SK-N-SH treated with all-trans-retinoic acid at 6 μM for 48 hours (cell line): ENCODE measurements around the gene ENO4.

Source experiments
- ATAC-seq: fragments of 200-7000 bp; cut with Tn5 transposase; 3 replicates; pipeline ENCODE4 v1.9.1; 2020; ENCODE audit warnings: mild to moderate bottlenecking, moderate library complexity
- ARNTL ChIP-seq: fragments of 450-650 bp; formaldehyde crosslinking; IDR thresholded peaks from 2 replicates; pipeline ENCODE4 v1.5.0; 2020; ENCODE audit warnings: low read depth, mild to moderate bottlenecking, moderate library complexity, borderline replicate concordance
- BACH2 ChIP-seq: fragments of 250-450 bp; sonication (Bioruptor Pico); IDR thresholded peaks from 2 replicates; pipeline ENCODE4 v1.9.0; 2021; ENCODE audit warnings: mild to moderate bottlenecking, borderline replicate concordance
- CREB5 ChIP-seq: fragments of 250-450 bp; sonication (Bioruptor Pico); IDR thresholded peaks from 2 replicates; pipeline ENCODE4 v1.5.1; 2020; ENCODE audit warnings: low read depth, mild to moderate bottlenecking, moderate library complexity
- CSDC2 ChIP-seq: fragments of 250-450 bp; sonication (Bioruptor Pico); IDR thresholded peaks from 2 replicates; pipeline ENCODE4 v1.5.0; 2020; ENCODE audit warnings: mild to moderate bottlenecking, moderate library complexity
- ESRRG ChIP-seq: fragments of 250-450 bp; sonication (Bioruptor Pico); IDR thresholded peaks from 2 replicates; pipeline ENCODE4 v1.6.1; 2021; ENCODE audit warnings: mild to moderate bottlenecking
- GLIS3 ChIP-seq: fragments of 250-450 bp; sonication (Bioruptor Pico); IDR thresholded peaks from 2 replicates; pipeline ENCODE4 v1.5.0; 2020; ENCODE audit warnings: mild to moderate bottlenecking, moderate library complexity
- ISL1 ChIP-seq: fragments of 250-450 bp; sonication (Bioruptor Pico); IDR thresholded peaks from 2 replicates; pipeline ENCODE4 v2.1.2; 2022; ENCODE audit warnings: mild to moderate bottlenecking, moderate library complexity
- OSR1 ChIP-seq: fragments of 250-450 bp; sonication (Bioruptor Pico); IDR thresholded peaks from 2 replicates; pipeline ENCODE4 v1.8.0; 2022; ENCODE audit warnings: moderate library complexity, mild to moderate bottlenecking, inconsistent platforms
- POU6F1 ChIP-seq: fragments of 250-450 bp; sonication (Bioruptor Pico); IDR thresholded peaks from 2 replicates; pipeline ENCODE4 v1.8.0; 2021; ENCODE audit warnings: low read depth, mild to moderate bottlenecking, moderate library complexity, borderline replicate concordance
- PPARA ChIP-seq: fragments of 250-450 bp; sonication (Bioruptor Pico); IDR thresholded peaks from 2 replicates; pipeline ENCODE4 v1.5.0; 2020; ENCODE audit warnings: mild to moderate bottlenecking, borderline replicate concordance
- RARB ChIP-seq: fragments of 250-450 bp; sonication (Bioruptor Pico); IDR thresholded peaks from 2 replicates; pipeline ENCODE4 v1.8.0; 2021; ENCODE audit warnings: mild to moderate bottlenecking, moderate library complexity
- SNAI2 ChIP-seq: fragments of 250-450 bp; sonication (Bioruptor Pico); IDR thresholded peaks from 2 replicates; pipeline ENCODE4 v1.5.0; 2020; ENCODE audit warnings: mild to moderate bottlenecking, moderate library complexity
- TOX ChIP-seq: fragments of 250-450 bp; sonication (Bioruptor Pico); IDR thresholded peaks from 2 replicates; pipeline ENCODE4 v1.8.0; 2021; ENCODE audit warnings: mild to moderate bottlenecking, moderate library complexity, borderline replicate concordance
- ZC3H10 ChIP-seq: fragments of 250-450 bp; sonication (Bioruptor Pico); IDR thresholded peaks from 2 replicates; pipeline ENCODE4 v1.5.1; 2021; ENCODE audit warnings: mild to moderate bottlenecking, moderate library complexity
- ZFP3 ChIP-seq: fragments of 250-450 bp; sonication (Bioruptor Pico); IDR thresholded peaks from 2 replicates; pipeline ENCODE4 v1.5.0; 2020; ENCODE audit warnings: mild to moderate bottlenecking, moderate library complexity
- ZFP30 ChIP-seq: fragments of 450-650 bp; formaldehyde crosslinking; IDR thresholded peaks from 2 replicates; pipeline ENCODE4 v1.5.0; 2022; ENCODE audit warnings: mild to moderate bottlenecking, moderate library complexity
- ZNF70 ChIP-seq: fragments of 450-650 bp; formaldehyde crosslinking; IDR thresholded peaks from 2 replicates; pipeline ENCODE4 v1.5.0; 2020; ENCODE audit warnings: mild to moderate bottlenecking, moderate library complexity
- TF ChIP-seq, protein P1 (sequence below): fragments of 250-450 bp; sonication (Bioruptor Pico); IDR thresholded peaks from 2 replicates; pipeline ENCODE4 v1.5.0; 2020; ENCODE audit warnings: mild to moderate bottlenecking, moderate library complexity
- TF ChIP-seq, protein P2 (sequence below): fragments of 250-450 bp; sonication (Bioruptor Pico); IDR thresholded peaks from 2 replicates; pipeline ENCODE4 v1.5.1; 2021; ENCODE audit warnings: mild to moderate bottlenecking, moderate library complexity
- TF ChIP-seq, protein P3 (sequence below): fragments of 250-450 bp; sonication (Bioruptor Pico); IDR thresholded peaks from 2 replicates; pipeline ENCODE4 v1.8.0; 2020; ENCODE audit warnings: mild to moderate bottlenecking, moderate library complexity, borderline replicate concordance

ENO4 gene

DNA sequence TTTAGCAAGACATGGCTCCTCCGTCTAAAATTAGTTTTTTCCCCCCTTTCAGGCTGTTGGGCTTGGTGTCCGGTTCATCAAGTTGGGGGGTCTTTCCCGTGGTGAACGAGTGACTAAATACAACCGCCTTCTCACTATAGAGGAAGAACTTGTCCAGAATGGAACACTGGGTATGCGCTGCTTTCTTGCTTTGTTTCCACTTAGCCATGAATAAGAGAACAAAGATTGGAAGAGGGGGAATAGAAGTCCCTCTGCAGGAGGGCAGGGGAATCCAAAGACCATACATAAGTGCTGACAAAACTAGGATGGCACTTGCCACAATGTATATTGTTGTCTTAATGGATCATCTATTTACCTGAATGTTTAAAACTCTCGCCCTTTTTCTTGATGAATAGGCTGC is 30.5 kb downstream of the ENO4 start (continued):
- TF ChIP-seq, protein P1, sequence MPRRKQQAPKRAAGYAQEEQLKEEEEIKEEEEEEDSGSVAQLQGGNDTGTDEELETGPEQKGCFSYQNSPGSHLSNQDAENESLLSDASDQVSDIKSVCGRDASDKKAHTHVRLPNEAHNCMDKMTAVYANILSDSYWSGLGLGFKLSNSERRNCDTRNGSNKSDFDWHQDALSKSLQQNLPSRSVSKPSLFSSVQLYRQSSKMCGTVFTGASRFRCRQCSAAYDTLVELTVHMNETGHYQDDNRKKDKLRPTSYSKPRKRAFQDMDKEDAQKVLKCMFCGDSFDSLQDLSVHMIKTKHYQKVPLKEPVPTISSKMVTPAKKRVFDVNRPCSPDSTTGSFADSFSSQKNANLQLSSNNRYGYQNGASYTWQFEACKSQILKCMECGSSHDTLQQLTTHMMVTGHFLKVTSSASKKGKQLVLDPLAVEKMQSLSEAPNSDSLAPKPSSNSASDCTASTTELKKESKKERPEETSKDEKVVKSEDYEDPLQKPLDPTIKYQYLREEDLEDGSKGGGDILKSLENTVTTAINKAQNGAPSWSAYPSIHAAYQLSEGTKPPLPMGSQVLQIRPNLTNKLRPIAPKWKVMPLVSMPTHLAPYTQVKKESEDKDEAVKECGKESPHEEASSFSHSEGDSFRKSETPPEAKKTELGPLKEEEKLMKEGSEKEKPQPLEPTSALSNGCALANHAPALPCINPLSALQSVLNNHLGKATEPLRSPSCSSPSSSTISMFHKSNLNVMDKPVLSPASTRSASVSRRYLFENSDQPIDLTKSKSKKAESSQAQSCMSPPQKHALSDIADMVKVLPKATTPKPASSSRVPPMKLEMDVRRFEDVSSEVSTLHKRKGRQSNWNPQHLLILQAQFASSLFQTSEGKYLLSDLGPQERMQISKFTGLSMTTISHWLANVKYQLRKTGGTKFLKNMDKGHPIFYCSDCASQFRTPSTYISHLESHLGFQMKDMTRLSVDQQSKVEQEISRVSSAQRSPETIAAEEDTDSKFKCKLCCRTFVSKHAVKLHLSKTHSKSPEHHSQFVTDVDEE (CRISPR knock-in tag): no peak
- TF ChIP-seq, protein P2, sequence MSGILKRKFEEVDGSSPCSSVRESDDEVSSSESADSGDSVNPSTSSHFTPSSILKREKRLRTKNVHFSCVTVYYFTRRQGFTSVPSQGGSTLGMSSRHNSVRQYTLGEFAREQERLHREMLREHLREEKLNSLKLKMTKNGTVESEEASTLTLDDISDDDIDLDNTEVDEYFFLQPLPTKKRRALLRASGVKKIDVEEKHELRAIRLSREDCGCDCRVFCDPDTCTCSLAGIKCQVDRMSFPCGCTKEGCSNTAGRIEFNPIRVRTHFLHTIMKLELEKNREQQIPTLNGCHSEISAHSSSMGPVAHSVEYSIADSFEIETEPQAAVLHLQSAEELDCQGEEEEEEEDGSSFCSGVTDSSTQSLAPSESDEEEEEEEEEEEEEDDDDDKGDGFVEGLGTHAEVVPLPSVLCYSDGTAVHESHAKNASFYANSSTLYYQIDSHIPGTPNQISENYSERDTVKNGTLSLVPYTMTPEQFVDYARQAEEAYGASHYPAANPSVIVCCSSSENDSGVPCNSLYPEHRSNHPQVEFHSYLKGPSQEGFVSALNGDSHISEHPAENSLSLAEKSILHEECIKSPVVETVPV (CRISPR knock-in tag): no peak
- TF ChIP-seq PPARA (CRISPR knock-in tag): no peak
- TF ChIP-seq ZC3H10 (CRISPR knock-in tag): no peak

GRCh38 chr10:116880716-116881482 is 31.6 kb downstream of the ENO4 start:
- no peak; the same call in 2 of the 3 replicates for ATAC-seq
- TF ChIP-seq, protein P2 (CRISPR knock-in tag): no peak
- TF ChIP-seq GLIS3 (no peak), RARB (no peak), CSDC2 (CRISPR knock-in tag) (no peak), ZC3H10 (CRISPR knock-in tag) (no peak), OSR1 (CRISPR knock-in tag) (no peak), POU6F1 (no peak), PPARA (CRISPR knock-in tag) (no peak), TOX (CRISPR knock-in tag) (no peak), CREB5 (CRISPR knock-in tag) (no peak), ZNF70 (CRISPR knock-in tag) (no peak), BACH2 (no peak), ZFP3 (CRISPR knock-in tag) (no peak)
- TF ChIP-seq, protein P1 (CRISPR knock-in tag): no peak

DNA sequence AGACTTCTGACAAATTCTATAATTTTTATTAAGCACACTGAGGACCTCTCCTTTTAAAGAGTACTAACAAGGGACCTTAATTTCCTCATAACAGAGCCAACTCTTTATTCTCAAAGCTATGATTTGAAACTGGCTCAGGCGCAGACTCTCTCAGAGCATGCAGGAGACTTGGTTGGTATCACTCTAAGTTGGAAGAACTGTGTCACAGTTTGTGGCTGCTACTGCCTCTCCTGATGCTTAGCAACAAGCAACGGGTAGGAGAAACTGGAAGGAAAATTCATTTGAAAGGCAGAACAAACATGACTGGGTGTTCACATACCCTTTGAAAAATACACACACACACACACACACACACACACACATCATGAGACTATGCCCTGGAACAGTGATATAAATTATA is 33.3 kb downstream of the ENO4 start:
- no peak for ATAC-seq
- TF ChIP-seq SNAI2 (no peak), CREB5 (CRISPR knock-in tag) (no peak), CSDC2 (CRISPR knock-in tag) (no peak), PPARA (CRISPR knock-in tag) (no peak), ARNTL (CRISPR knock-in tag) (no peak), ZFP30 (no peak), ESRRG (CRISPR knock-in tag) (no peak), ISL1 (CRISPR knock-in tag) (no peak), OSR1 (CRISPR knock-in tag) (no peak)
- TF ChIP-seq, protein P3, sequence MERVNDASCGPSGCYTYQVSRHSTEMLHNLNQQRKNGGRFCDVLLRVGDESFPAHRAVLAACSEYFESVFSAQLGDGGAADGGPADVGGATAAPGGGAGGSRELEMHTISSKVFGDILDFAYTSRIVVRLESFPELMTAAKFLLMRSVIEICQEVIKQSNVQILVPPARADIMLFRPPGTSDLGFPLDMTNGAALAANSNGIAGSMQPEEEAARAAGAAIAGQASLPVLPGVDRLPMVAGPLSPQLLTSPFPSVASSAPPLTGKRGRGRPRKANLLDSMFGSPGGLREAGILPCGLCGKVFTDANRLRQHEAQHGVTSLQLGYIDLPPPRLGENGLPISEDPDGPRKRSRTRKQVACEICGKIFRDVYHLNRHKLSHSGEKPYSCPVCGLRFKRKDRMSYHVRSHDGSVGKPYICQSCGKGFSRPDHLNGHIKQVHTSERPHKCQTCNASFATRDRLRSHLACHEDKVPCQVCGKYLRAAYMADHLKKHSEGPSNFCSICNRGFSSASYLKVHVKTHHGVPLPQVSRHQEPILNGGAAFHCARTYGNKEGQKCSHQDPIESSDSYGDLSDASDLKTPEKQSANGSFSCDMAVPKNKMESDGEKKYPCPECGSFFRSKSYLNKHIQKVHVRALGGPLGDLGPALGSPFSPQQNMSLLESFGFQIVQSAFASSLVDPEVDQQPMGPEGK (CRISPR knock-in tag): no peak
- TF ChIP-seq, protein P2 (CRISPR knock-in tag): no peak
